LNCaP clone FGC (cell line): ENCODE measurements around the gene AVPI1.
"Not testable (repeated sequence)": the region's sequence is repeated elsewhere in the genome, so short reads cannot be mapped to it uniquely, and the experiment has no call there.

Experiments used
- DNase-seq: peaks from one replicate; pipeline ENCODE4 v3.0.0-alpha.2; 2011; ENCODE audit warnings: low read depth
- H3K4me3 ChIP-seq: 2 replicates; pipeline ENCODE4 v1.5.1; 2011; ENCODE audit warnings: mild to moderate bottlenecking, low read depth, low read length, control low read depth
- TF ChIP-seq, protein P1 (sequence below): IDR thresholded peaks from 2 replicates; pipeline ENCODE4 v1.5.1; 2012; ENCODE audit warnings: mild to moderate bottlenecking; ENCODE audit not compliant: control insufficient read depth, insufficient read depth; ENCODE audit errors: extremely low read depth

AVPI1 gene

DNA sequence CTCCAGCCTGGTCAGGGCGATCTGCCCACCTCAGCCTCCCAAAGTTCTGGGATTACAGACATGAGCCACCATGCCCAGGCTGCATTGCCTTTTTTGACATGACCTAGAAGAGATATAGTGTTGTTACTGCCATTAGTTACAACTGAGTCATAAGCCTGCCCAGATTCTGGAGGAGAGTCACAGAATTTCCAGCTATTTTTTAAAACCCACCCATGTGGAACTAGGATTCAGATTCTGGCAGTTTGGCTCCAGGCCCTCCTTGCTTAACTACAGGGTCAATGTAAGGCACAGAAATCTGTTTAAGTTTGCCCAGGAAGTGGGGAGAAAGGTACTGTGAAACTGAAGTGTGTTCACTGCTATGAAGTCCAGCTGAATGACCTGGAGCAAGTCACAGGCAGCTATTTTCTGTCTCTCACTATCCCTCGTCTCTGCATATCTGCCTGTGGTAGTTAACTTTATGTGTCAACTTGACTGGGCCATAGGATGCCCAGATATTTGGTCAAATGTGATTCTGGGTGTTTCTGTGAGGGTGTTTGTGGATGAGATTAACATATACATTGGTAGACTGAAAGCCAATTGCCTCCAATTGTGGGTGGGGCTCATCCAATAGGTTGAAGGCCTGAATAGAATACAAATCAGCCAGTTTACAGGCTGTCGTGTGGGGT, 18.1 kb upstream of the AVPI1 start:
- DNase-seq: no peak
- TF ChIP-seq, protein P1, sequence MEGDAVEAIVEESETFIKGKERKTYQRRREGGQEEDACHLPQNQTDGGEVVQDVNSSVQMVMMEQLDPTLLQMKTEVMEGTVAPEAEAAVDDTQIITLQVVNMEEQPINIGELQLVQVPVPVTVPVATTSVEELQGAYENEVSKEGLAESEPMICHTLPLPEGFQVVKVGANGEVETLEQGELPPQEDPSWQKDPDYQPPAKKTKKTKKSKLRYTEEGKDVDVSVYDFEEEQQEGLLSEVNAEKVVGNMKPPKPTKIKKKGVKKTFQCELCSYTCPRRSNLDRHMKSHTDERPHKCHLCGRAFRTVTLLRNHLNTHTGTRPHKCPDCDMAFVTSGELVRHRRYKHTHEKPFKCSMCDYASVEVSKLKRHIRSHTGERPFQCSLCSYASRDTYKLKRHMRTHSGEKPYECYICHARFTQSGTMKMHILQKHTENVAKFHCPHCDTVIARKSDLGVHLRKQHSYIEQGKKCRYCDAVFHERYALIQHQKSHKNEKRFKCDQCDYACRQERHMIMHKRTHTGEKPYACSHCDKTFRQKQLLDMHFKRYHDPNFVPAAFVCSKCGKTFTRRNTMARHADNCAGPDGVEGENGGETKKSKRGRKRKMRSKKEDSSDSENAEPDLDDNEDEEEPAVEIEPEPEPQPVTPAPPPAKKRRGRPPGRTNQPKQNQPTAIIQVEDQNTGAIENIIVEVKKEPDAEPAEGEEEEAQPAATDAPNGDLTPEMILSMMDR: no peak
- H3K4me3 ChIP-seq: no peak overlapping the region

DNA sequence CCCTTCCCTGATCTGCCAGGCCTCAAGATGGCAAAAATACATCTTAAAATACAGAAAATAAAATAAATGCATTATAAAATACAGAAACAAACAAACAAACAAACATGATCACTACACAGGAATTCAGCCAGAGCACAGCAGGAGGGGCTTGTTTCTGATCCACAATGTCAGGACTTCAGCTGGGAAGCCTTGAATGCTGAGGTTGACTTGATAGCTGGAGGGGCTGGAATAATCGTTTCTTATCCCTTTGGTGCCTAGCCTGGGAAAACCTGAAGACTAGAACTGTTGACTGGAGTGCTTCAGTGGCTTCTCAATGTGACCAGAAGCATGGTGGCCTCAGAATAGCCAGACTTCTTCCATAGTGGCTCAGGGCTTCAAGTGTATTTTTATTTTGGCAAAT, 17.3 kb upstream of the AVPI1 start:
- TF ChIP-seq, protein P1: no peak
- DNase-seq: no peak

DNA sequence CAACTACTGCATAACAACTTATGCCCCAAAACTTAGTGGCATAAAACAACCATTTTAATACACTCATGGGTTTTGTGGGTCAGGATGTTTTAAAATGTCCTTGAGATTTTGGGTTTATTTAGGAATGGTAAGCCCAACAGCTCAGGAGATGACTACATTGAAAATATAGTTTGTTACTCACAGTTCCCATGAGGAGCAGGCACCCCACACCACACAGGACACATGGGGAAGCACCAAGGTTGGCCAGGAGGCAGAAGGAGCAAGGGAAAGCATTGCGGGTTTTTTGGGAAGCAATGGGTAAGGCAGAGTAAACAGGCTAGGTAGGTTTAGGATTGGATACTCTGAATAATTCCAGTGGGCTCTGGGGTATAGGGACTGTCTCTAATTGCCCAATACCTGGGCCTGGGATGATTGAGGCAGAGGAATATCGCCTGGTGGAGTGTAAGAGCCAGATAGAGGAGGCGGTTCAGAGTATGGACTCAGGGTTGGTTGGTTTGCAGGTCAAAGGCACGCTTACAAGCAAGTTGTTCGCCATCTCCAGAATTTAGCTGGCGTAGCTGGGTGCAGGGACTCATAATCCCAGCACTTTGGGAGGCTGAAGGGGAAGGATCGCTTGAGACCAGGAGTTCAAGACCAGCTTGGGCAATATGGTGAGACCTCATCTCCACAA, 16.5 kb upstream of the AVPI1 start:
- no peak overlapping the region for H3K4me3 ChIP-seq
- TF ChIP-seq, protein P1: no peak
- DNase-seq: no peak

More for the DNA sequence above, 17.3 kb upstream of the AVPI1 start:
- no peak overlapping the region for H3K4me3 ChIP-seq

DNA sequence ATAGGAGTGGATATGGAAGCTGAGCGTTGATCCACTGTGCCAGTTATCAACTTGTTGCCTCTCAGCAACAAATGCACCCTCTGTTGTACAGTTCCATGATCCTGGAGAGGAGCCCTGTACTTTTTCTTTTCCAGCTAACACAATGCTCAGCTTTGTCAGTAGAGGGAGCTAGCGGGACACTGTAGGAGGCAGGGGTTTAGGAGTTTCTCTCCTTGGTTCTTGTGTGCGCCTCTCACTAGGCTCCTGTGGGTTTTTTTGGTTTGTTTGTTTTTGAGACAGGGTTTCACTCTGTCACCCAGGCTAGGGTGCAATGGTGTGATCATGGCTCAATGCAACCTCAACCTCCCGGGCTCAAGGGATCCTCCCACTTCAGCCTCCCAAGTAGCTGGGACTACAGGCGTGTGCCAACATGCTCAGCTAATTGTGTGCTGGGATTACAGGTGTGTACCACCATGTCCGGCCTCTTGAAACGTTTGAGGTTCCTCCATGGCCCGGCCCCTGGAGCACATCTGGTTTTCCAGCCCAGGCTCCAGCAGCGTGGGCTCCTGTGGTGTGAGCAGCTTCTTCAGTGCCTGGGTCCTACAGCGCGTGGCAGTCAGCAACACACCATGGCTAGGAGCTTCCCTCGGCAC, 14.5 kb upstream of the AVPI1 start:
- no peak for DNase-seq
- no peak overlapping the region for H3K4me3 ChIP-seq
- TF ChIP-seq, protein P1: peak; percentile 94

DNA sequence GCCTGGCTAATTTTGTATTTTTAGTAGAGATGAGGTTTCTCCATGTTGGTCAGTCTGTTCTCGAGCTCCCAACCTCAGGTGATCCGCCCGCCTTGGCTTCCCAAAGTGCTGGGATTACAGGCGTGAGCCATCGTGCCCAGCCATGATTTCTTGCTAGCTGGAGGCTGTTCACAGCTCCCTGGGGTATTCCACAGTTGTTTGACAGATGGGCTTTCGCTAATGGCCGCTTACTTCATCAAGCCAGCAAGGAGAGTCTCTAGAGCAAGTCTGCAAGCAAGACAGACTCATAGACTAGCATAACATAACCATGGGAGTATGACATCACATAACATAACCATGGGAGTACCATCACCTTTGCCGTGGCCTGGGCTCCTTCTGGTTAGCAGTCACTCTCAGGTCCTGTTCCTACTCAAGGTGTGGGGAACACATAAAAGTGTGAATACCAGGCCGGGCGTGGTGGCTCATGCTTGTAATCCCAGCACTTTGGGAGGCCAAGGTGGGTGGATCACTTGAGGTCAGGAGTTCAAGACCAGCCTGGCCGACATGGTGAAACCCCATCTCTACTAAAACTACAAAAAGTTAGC, 11.1 kb upstream of the AVPI1 start:
- H3K4me3 ChIP-seq, DNase-seq: not testable (repeated sequence)

DNA sequence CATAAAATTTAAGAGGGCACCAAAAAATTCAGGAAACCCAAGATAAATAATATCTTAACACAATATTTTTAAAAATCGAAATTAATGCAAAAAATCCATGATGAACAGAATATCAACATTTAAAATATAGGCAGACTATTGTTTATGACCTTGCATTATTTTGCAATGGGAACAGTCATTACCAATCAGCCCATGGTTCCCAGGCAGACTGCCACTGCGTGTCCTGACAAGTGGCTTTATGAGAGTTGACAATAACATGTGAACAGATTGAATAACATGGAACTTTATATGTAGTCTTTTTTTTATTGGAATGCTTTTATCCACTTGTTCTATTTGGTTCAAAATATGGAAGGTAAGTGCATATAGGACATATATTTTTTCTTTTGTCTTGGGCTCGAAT, 3.1 kb upstream of the AVPI1 start:
- DNase-seq: no peak
- TF ChIP-seq, protein P1: no peak
- no peak overlapping the region for H3K4me3 ChIP-seq

DNA sequence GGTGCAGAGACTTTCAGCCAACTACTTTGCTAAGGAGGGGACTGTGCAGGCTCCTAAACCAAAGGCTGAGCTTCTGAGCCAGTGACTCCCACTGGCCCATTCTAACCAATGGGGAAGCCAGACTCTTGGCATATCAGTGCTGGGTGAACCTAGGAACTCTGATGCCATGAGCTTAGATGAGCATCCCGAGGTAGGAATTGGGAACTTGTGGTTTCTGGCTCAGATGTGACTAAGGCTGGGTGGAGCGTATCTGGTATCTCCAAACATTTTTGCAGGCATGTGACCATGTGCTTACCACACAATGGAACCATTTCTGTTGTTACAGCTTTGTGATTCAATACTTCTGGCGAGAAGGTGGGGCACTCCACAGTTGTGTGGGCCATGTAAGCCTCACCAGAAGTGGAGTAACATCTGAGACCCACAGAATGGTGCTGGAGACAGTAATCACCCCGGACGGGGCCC, 2.5 kb upstream of the AVPI1 start:
- TF ChIP-seq, protein P1: no peak
- DNase-seq: no peak
- H3K4me3 ChIP-seq: no peak overlapping the region
